Mucosa of rectum (tissue), 2 donors: ENCODE data around the gene PHF21A.

Source experiments
- H3K27ac ChIP-seq, 2 donors: one replicate each; pipeline ENCODE4 v1.7.0; 2013; ENCODE audit warnings: inconsistent platforms in 2 of 2, low read depth in 2 of 2, low read length in 2 of 2
- H3K27me3 ChIP-seq, 2 donors: one replicate each; pipeline ENCODE4 v1.7.0; 2013; ENCODE audit warnings: low read length in 2 of 2; ENCODE audit not compliant: control insufficient read depth in 2 of 2, insufficient read depth in 2 of 2
- H3K36me3 ChIP-seq, 2 donors: one replicate each; pipeline ENCODE4 v1.7.0; 2013; ENCODE audit warnings: low read length in 2 of 2; ENCODE audit not compliant: control insufficient read depth in 2 of 2, insufficient read depth in 2 of 2
- H3K4me1 ChIP-seq, 2 donors: one replicate each; pipeline ENCODE4 v1.7.0; 2013; ENCODE audit warnings: low read length in 2 of 2, mild to moderate bottlenecking in 1 of 2; ENCODE audit not compliant: control insufficient read depth in 2 of 2, insufficient read depth in 2 of 2
- H3K4me3 ChIP-seq, 2 donors: one replicate each; pipeline ENCODE4 v1.7.0; 2013; ENCODE audit warnings: low read length in 2 of 2
- H3K9ac ChIP-seq, 2 donors: one replicate each; pipeline ENCODE4 v1.7.0; 2013; ENCODE audit warnings: low read length in 2 of 2, low read depth in 1 of 2, mild to moderate bottlenecking in 1 of 2
- H3K9me3 ChIP-seq, 2 donors: one replicate each; pipeline ENCODE4 v1.7.0; 2013; ENCODE audit warnings: low read length in 2 of 2; ENCODE audit not compliant: control insufficient read depth in 2 of 2
- donor health status: healthy.
- donor health status: Normal muscosa, but diverticular disease.

PHF21A gene

GRCh38 chr11:45919806-45920530 lies 201.3 kb downstream of the PHF21A start:
- Histone ChIP-seq H3K9ac (no peak overlapping the region), H3K4me1 (peaks cover 18 to 24% of the 10 kb centered on the region in 2 donors), H3K27ac (no peak overlapping the region), H3K9me3 (no peaks in the 10 kb centered on the region), H3K27me3 (peaks cover 5 to 6% of the 10 kb centered on the region in 2 donors), H3K4me3 (no peak overlapping the region), H3K36me3 (peaks cover 5 to 7% of the 10 kb centered on the region in 2 donors)

GRCh38 chr11:45918962-45919675 lies 202.1 kb downstream of the PHF21A start:
- peak overlapping the region; percentile 98 for H3K4me3 ChIP-seq
- no peaks in the 10 kb centered on the region for H3K9me3 ChIP-seq
- peaks cover 13 to 15% of the 10 kb centered on the region in 2 donors for H3K36me3 ChIP-seq
- H3K27ac ChIP-seq: peak overlapping the region in 1 of 2 donors; percentile 95
- peaks cover 5 to 6% of the 10 kb centered on the region in 2 donors for H3K27me3 ChIP-seq
- H3K9ac ChIP-seq: peak overlapping the region in 1 of 2 donors; percentile 97
- H3K4me1 ChIP-seq: peaks cover 18 to 24% of the 10 kb centered on the region in 2 donors

- Histone ChIP-seq H3K9ac (peak overlapping the region; percentile 60 to 97), H3K4me1 (peaks cover 18 to 24% of the 10 kb centered on the region in 2 donors), H3K9me3 (no peaks in the 10 kb centered on the region), H3K27me3 (peaks cover 4 to 6% of the 10 kb centered on the region in 2 donors), H3K4me3 (peak overlapping the region; percentile 98), H3K36me3 (peaks cover 20 to 22% of the 10 kb centered on the region in 2 donors), H3K27ac (peak overlapping the region; percentile 93 to 95)
Observed at GRCh38 chr11:45918331-45918941, 202.8 kb downstream of the PHF21A start.

- Histone ChIP-seq H3K36me3 (peaks cover 24 to 25% of the 10 kb centered on the region in 2 donors), H3K9ac (peak within 1 kb of the TSS; percentile 91 to 97), H3K4me3 (peak within 1 kb of the TSS; percentile 98), H3K4me1 (peaks cover 18 to 24% of the 10 kb centered on the region in 2 donors), H3K9me3 (no peaks in the 10 kb centered on the region), H3K27me3 (no peaks in the 10 kb centered on the region), H3K27ac (peak within 1 kb of the TSS; percentile 93 to 95)
Observed at GRCh38 chr11:45917623-45918330, 203.5 kb downstream of the PHF21A start, which contains the start of gene PEX16. PEX16 (minus strand) TSS chr11:45917877; CDS start chr11:45917811, 66 bp downstream.

- Histone ChIP-seq H3K36me3 (peaks cover 24 to 25% of the 10 kb centered on the region in 2 donors), H3K27ac (peak overlapping the region; percentile 93 to 95), H3K27me3 (no peaks in the 10 kb centered on the region), H3K9ac (peak overlapping the region; percentile 91 to 97), H3K4me3 (peak overlapping the region; percentile 98), H3K9me3 (no peaks in the 10 kb centered on the region), H3K4me1 (peaks cover 14 to 24% of the 10 kb centered on the region in 2 donors)
Observed at GRCh38 chr11:45917286-45917622, 204.0 kb downstream of the PHF21A start.

- peaks cover 6 to 18% of the 10 kb centered on the region in 2 donors for H3K4me1 ChIP-seq
- peaks cover 34 to 35% of the 10 kb centered on the region in 2 donors for H3K36me3 ChIP-seq
Observed at GRCh38 chr11:45915446-45915845, 205.8 kb downstream of the PHF21A start.

GRCh38 chr11:45913942-45914635 lies 207.2 kb downstream of the PHF21A start:
- no peak overlapping the region for H3K27ac ChIP-seq
- peaks cover 36 to 41% of the 10 kb centered on the region in 2 donors for H3K36me3 ChIP-seq
- no peak overlapping the region for H3K4me3 ChIP-seq
- H3K27me3 ChIP-seq: no peaks in the 10 kb centered on the region
- H3K9ac ChIP-seq: no peak overlapping the region
- H3K9me3 ChIP-seq: no peaks in the 10 kb centered on the region
- H3K4me1 ChIP-seq: peaks cover 6 to 18% of the 10 kb centered on the region in 2 donors

More at GRCh38 chr11:45915446-45915845, 205.8 kb downstream of the PHF21A start:
- Histone ChIP-seq H3K9ac (no peak overlapping the region), H3K27ac (no peak overlapping the region), H3K9me3 (no peaks in the 10 kb centered on the region), H3K4me3 (no peak overlapping the region), H3K27me3 (no peaks in the 10 kb centered on the region)

GRCh38 chr11:45913514-45913913 lies 207.7 kb downstream of the PHF21A start:
- Histone ChIP-seq H3K27me3 (no peaks in the 10 kb centered on the region), H3K4me3 (no peak overlapping the region), H3K4me1 (peaks cover 6 to 14% of the 10 kb centered on the region in 2 donors), H3K27ac (no peak overlapping the region), H3K9ac (no peak overlapping the region), H3K9me3 (no peaks in the 10 kb centered on the region), H3K36me3 (peaks cover 39 to 41% of the 10 kb centered on the region in 2 donors)

GRCh38 chr11:45910623-45911022 lies 210.6 kb downstream of the PHF21A start:
- Histone ChIP-seq H3K27me3 (no peaks in the 10 kb centered on the region), H3K27ac (no peak overlapping the region), H3K36me3 (peaks cover 39 to 41% of the 10 kb centered on the region in 2 donors), H3K4me1 (peaks cover 2 to 13% of the 10 kb centered on the region in 2 donors), H3K9ac (no peak overlapping the region), H3K4me3 (no peak overlapping the region), H3K9me3 (no peaks in the 10 kb centered on the region)
